HFFc6 (cell line): Measurements from ENCODE around the gene STX8. TPM values are rescaled to one million over a fixed set of nuclear protein-coding genes. Genes with fewer than 3 reads are reported as not detected.

ENCODE experiments used
- DNase-seq: peaks from one replicate; pipeline ENCODE4 v3.0.0-alpha.2; 2018
- H3K27ac Mint-ChIP-seq: 2 replicates; pipeline ENCODE4 v1.8.0; 2020; ENCODE audit warnings: mild to moderate bottlenecking, mixed read lengths
- H3K27me3 Mint-ChIP-seq: 2 replicates; pipeline ENCODE4 v1.8.0; 2021; ENCODE audit warnings: mild to moderate bottlenecking, moderate library complexity, mixed read lengths; ENCODE audit not compliant: insufficient read depth
- H3K36me3 Mint-ChIP-seq: 2 replicates; pipeline ENCODE4 v1.8.0; 2021; ENCODE audit warnings: low read depth, mixed read lengths
- H3K4me1 Mint-ChIP-seq: 2 replicates; pipeline ENCODE4 v1.8.0; 2020; ENCODE audit warnings: low read depth, mixed read lengths
- H3K4me3 Mint-ChIP-seq: 2 replicates; pipeline ENCODE4 v1.8.0; 2020; ENCODE audit warnings: mild to moderate bottlenecking, moderate library complexity, mixed read lengths
- H3K9me3 Mint-ChIP-seq: 2 replicates; pipeline ENCODE4 v1.8.0; 2020; ENCODE audit warnings: mild to moderate bottlenecking, mixed read lengths
- total RNA-seq, 6 experiments: library from RNA; stranded (reverse); fragmentation: NEBNext Ultra II Directional; extraction: Animal tissue kit (Norgen Biotek cat#: 25700); gene quantifications; 2 replicates in 1 of 6; 3 replicates in 5 of 6; pipeline ENCODE4 v1.2.3, GENCODE V29; 2021
- TF ChIP-seq, protein P1 (sequence below): fragments of 200-600 bp; sonication (generic); IDR thresholded peaks from 2 replicates; pipeline ENCODE4 v1.5.0; 2021; ENCODE audit warnings: antibody characterized with exemption, mild to moderate bottlenecking

The STX8 gene
- total RNA-seq, 6 experiments from 2014 or later: 48.9 to 73.8 (median 60.9) TPM

DNA sequence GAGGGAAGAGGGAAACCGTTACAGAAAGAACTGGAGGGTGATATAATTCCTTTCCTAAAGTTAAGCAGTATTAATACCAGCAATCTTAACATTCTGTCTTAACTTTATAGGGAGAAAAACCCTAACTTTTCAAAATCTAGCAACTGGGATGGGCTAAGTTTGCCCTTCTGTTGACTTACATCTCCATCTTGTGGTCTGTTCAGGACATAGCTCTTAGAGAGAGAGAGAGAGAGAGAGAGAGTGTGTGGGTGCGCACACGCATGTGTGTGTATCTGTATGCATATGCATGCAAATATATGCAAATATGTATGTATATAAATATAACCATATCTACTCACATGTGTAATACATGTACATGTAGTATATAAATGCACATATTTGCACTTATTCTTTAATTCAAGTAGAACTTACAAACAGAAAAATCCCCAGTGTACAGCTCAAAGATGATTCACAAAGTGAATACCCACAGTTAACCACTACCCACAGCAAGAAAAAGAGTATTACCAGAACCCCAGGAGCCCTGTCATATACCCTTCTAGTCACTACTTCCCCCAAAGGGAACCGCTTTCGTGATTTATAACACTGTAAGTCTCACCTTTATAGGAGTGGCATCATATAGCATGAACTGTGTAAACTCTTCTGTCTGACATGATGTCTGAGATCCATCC is 46.5 kb downstream of the STX8 start:
- Mint-ChIP-seq H3K27ac (no peak overlapping the region), H3K27me3 (no peaks in the 10 kb centered on the region; the same call in 1 of the 2 replicates), H3K4me3 (no peak overlapping the region), H3K4me1 (no peaks in the 10 kb centered on the region), H3K36me3 (no peaks in the 10 kb centered on the region), H3K9me3 (no peaks in the 10 kb centered on the region)
- TF ChIP-seq, protein P1, sequence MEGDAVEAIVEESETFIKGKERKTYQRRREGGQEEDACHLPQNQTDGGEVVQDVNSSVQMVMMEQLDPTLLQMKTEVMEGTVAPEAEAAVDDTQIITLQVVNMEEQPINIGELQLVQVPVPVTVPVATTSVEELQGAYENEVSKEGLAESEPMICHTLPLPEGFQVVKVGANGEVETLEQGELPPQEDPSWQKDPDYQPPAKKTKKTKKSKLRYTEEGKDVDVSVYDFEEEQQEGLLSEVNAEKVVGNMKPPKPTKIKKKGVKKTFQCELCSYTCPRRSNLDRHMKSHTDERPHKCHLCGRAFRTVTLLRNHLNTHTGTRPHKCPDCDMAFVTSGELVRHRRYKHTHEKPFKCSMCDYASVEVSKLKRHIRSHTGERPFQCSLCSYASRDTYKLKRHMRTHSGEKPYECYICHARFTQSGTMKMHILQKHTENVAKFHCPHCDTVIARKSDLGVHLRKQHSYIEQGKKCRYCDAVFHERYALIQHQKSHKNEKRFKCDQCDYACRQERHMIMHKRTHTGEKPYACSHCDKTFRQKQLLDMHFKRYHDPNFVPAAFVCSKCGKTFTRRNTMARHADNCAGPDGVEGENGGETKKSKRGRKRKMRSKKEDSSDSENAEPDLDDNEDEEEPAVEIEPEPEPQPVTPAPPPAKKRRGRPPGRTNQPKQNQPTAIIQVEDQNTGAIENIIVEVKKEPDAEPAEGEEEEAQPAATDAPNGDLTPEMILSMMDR: peak; percentile 75
- peak; percentile 12 for DNase-seq

DNA sequence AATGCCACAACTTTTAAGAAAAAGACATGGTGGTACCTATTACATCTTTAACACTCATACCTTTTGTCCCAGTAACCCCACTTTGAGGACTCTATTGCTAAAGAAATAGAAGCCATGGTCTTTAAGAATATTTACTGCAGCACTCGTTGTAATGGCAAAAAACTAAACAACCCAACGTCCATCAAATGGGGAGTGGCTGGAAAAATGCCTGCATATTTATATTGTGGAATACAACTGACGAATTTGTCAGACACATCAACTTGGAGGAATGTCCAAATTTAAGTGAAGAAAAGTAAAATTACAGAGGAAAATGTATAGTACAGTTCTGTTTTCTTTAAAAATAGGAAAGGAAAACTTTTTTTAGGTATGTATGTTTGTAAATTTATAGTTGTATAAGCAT is 47.8 kb downstream of the STX8 start:
- DNase-seq: no peak
- TF ChIP-seq, protein P1: no peak
- H3K27me3 Mint-ChIP-seq: no peaks in the 10 kb centered on the region; the same call in 1 of the 2 replicates
- H3K4me1 Mint-ChIP-seq: no peaks in the 10 kb centered on the region
- no peak overlapping the region for H3K4me3 Mint-ChIP-seq
- H3K9me3 Mint-ChIP-seq: no peaks in the 10 kb centered on the region
- H3K36me3 Mint-ChIP-seq: no peaks in the 10 kb centered on the region
- H3K27ac Mint-ChIP-seq: no peak overlapping the region

- peak; percentile 53 for DNase-seq
- no peaks in the 10 kb centered on the region for H3K36me3 Mint-ChIP-seq
- TF ChIP-seq, protein P1: peak; percentile 73
- H3K9me3 Mint-ChIP-seq: no peaks in the 10 kb centered on the region
- no peak overlapping the region for H3K4me3 Mint-ChIP-seq
- no peaks in the 10 kb centered on the region for H3K4me1 Mint-ChIP-seq
- H3K27ac Mint-ChIP-seq: no peak overlapping the region
- no peaks in the 10 kb centered on the region; the same call in 1 of the 2 replicates for H3K27me3 Mint-ChIP-seq
Observed at GRCh38 chr17:9522074-9522473, 53.5 kb downstream of the STX8 start.

GRCh38 chr17:9521062-9521461 is 54.6 kb downstream of the STX8 start:
- Mint-ChIP-seq H3K4me1 (no peaks in the 10 kb centered on the region), H3K9me3 (no peaks in the 10 kb centered on the region), H3K27me3 (no peaks in the 10 kb centered on the region; the same call in 1 of the 2 replicates), H3K36me3 (no peaks in the 10 kb centered on the region), H3K4me3 (no peak overlapping the region), H3K27ac (no peak overlapping the region)
- DNase-seq: no peak
- TF ChIP-seq, protein P1: no peak

DNA sequence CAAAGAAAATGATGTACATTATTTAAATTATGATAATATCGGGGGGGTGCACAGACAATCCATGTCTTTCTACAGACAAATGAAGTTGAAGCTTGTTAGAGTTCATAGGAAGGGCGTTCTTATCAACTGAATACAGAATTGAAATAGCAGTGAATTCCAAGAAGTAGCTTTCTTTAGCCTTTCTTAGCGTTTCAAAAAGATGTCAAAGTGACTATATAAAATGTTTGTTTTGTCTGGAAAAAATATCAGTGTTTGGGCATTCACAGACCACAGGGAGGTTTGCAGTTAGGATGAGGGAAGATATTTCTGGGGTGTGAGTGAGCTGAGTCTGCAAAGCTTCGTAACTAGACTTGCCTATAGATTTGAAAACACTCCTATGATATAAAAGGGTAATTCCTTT is 55.0 kb downstream of the STX8 start:
- Mint-ChIP-seq H3K27ac (no peak overlapping the region), H3K36me3 (no peaks in the 10 kb centered on the region)
- TF ChIP-seq, protein P1: no peak

More for the DNA sequence above, 55.0 kb downstream of the STX8 start:
- no peak for DNase-seq
- Mint-ChIP-seq H3K27me3 (no peaks in the 10 kb centered on the region; the same call in 1 of the 2 replicates), H3K9me3 (no peaks in the 10 kb centered on the region), H3K4me1 (no peaks in the 10 kb centered on the region), H3K4me3 (no peak overlapping the region)
